SU-DHL-6 (cell line): ENCODE data around the gene BTBD16.

Experiments used
- EZH2phosphoT487 ChIP-seq: fragments of 200-600 bp; sonication (generic), shearing (Covaris generic); conservative IDR thresholded peaks from 2 replicates; pipeline ENCODE4 v1.6.1; 2018; ENCODE audit warnings: mild to moderate bottlenecking, antibody characterized with exemption, low read length, moderate library complexity, mixed read lengths
- TF ChIP-seq, protein P1 (sequence below): fragments of 200-600 bp; sonication (generic); IDR thresholded peaks from one replicate; pipeline ENCODE4 v1.5.1; 2017; ENCODE audit warnings: antibody characterized with exemption, mild to moderate bottlenecking, low read length, moderate library complexity; ENCODE audit not compliant: insufficient read depth, poor library complexity, severe bottlenecking

DNA sequence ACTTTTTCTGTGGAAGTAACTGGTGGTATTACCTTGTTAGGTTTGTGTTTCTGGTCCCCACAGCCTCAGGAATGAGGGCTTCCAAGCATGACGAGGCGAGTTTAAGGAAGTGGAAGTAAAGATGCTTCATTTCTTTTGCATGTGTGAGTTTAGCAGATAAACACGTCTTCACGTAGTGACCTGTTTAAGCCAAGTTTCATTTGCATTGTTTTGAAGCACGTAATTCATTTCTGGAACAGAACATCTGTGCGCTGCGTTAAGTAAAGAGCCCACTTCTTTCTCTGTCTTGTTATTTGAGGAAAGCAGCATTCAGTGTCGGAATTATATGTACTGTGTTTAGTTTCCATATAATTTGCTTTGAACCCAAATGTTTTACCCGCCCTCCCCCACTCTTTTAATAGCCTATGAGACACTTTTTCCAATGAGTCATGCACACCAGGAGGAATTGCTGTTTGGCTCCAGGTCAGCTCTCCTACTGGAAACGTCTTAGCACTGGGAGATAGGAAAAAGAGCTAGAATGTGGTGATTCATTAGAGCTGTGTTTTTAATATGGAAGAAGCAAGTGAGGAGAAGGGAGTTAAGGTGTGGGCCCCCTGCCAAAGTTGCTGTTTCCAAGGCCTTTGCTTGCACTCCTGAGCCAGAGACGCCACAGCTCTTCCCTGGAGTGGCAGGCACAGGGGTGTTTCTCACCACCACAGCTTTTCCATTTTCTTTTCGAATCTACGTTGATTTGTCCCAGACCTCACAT lies 36.7 kb downstream of the BTBD16 start:
- TF ChIP-seq, protein P1, sequence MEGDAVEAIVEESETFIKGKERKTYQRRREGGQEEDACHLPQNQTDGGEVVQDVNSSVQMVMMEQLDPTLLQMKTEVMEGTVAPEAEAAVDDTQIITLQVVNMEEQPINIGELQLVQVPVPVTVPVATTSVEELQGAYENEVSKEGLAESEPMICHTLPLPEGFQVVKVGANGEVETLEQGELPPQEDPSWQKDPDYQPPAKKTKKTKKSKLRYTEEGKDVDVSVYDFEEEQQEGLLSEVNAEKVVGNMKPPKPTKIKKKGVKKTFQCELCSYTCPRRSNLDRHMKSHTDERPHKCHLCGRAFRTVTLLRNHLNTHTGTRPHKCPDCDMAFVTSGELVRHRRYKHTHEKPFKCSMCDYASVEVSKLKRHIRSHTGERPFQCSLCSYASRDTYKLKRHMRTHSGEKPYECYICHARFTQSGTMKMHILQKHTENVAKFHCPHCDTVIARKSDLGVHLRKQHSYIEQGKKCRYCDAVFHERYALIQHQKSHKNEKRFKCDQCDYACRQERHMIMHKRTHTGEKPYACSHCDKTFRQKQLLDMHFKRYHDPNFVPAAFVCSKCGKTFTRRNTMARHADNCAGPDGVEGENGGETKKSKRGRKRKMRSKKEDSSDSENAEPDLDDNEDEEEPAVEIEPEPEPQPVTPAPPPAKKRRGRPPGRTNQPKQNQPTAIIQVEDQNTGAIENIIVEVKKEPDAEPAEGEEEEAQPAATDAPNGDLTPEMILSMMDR, result no peak
- no peak for TF ChIP-seq EZH2phosphoT487
